H9 (cell line): Measurements from ENCODE around the gene ETV6. TPM values are rescaled to one million over a fixed set of nuclear protein-coding genes. Genes with fewer than 3 reads are reported as not detected.

Experiments
- DNase-seq: peaks from one replicate; pipeline ENCODE4 v3.0.0-alpha.2; 2017
- H2AFZ ChIP-seq: one replicate; pipeline ENCODE4 v1.6.1; 2013; ENCODE audit warnings: mild to moderate bottlenecking, low read length, control low read depth, moderate library complexity
- H2AK5ac ChIP-seq: 2 replicates; pipeline ENCODE4 v1.6.1; 2013; ENCODE audit warnings: low read length, control low read depth, mixed read lengths; ENCODE audit not compliant: insufficient read length
- H2BK120ac ChIP-seq: one replicate; pipeline ENCODE4 v1.6.1; 2013; ENCODE audit warnings: low read depth, mild to moderate bottlenecking, low read length, control low read depth, inconsistent platforms; ENCODE audit not compliant: poor library complexity, severe bottlenecking
- H2BK12ac ChIP-seq: 2 replicates; pipeline ENCODE4 v1.6.1; 2013; ENCODE audit warnings: low read length, control low read depth, mixed read lengths, low read depth; ENCODE audit not compliant: insufficient read length
- H2BK15ac ChIP-seq: 2 replicates; pipeline ENCODE4 v1.6.1; 2013; ENCODE audit warnings: low read depth, low read length, control low read depth
- H2BK20ac ChIP-seq: one replicate; pipeline ENCODE4 v1.6.1; 2013; ENCODE audit warnings: low read depth, mild to moderate bottlenecking, low read length, control low read depth, inconsistent platforms; ENCODE audit not compliant: poor library complexity, severe bottlenecking
- H2BK5ac ChIP-seq: 2 replicates; pipeline ENCODE4 v1.6.1; 2013; ENCODE audit warnings: low read length, control low read depth, mixed read lengths; ENCODE audit not compliant: insufficient read length
- H3K14ac ChIP-seq: 2 replicates; pipeline ENCODE4 v1.6.1; 2013; ENCODE audit warnings: low read length, control low read depth; ENCODE audit not compliant: insufficient read depth
- H3K18ac ChIP-seq: 2 replicates; pipeline ENCODE4 v1.6.1; 2013; ENCODE audit warnings: low read depth, mild to moderate bottlenecking, mixed read lengths, low read length, control low read depth; ENCODE audit not compliant: insufficient read length
- H3K23ac ChIP-seq: 2 replicates; pipeline ENCODE4 v1.6.1; 2013; ENCODE audit warnings: low read length, control low read depth, mixed read lengths, low read depth; ENCODE audit not compliant: insufficient read length
- H3K23me2 ChIP-seq: 2 replicates; pipeline ENCODE4 v1.6.1; 2013; ENCODE audit warnings: low read depth, mild to moderate bottlenecking, mixed read lengths, low read length, control low read depth; ENCODE audit not compliant: insufficient read length, poor library complexity, severe bottlenecking
- H3K27ac ChIP-seq: 2 replicates; pipeline ENCODE4 v1.5.1; 2013; ENCODE audit warnings: low read length, control low read depth, mixed read lengths, low read depth; ENCODE audit not compliant: insufficient read length
- H3K27me3 ChIP-seq: 2 replicates; pipeline ENCODE4 v1.6.1; 2013; ENCODE audit warnings: low read length, control low read depth, inconsistent platforms; ENCODE audit not compliant: insufficient read depth
- H3K4ac ChIP-seq: 2 replicates; pipeline ENCODE4 v1.6.1; 2013; ENCODE audit warnings: low read depth, mild to moderate bottlenecking, control low read depth, inconsistent platforms, low read length, moderate library complexity
- H3K4me1 ChIP-seq: 2 replicates; pipeline ENCODE4 v1.6.1; 2013; ENCODE audit warnings: low read length, control low read depth, inconsistent platforms; ENCODE audit not compliant: insufficient read depth
- H3K4me2 ChIP-seq: 2 replicates; pipeline ENCODE4 v1.6.1; 2013; ENCODE audit warnings: low read length, control low read depth, mixed read lengths; ENCODE audit not compliant: insufficient read length, insufficient read depth
- H3K56ac ChIP-seq: 2 replicates; pipeline ENCODE4 v1.6.1; 2013; ENCODE audit warnings: low read depth, mild to moderate bottlenecking, mixed read lengths, low read length, control low read depth; ENCODE audit not compliant: insufficient read length
- H3K79me1 ChIP-seq: 2 replicates; pipeline ENCODE4 v1.6.1; 2013; ENCODE audit warnings: low read depth, mild to moderate bottlenecking, moderate library complexity, low read length, control low read depth, inconsistent platforms; ENCODE audit not compliant: insufficient read depth, poor library complexity, severe bottlenecking
- H3K79me2 ChIP-seq: 2 replicates; pipeline ENCODE4 v1.6.1; 2013; ENCODE audit warnings: low read length, control low read depth, inconsistent platforms; ENCODE audit not compliant: insufficient read depth
- H3K9ac ChIP-seq: 2 replicates; pipeline ENCODE4 v1.6.1; 2013; ENCODE audit warnings: low read length, control low read depth, mixed read lengths; ENCODE audit not compliant: insufficient read length; ENCODE audit errors: extremely low read depth
- H3K9me3 ChIP-seq: one replicate; pipeline ENCODE4 v1.6.1; 2013; ENCODE audit warnings: low read depth, low read length, inconsistent platforms; ENCODE audit not compliant: control insufficient read depth
- H3T11ph ChIP-seq: one replicate; pipeline ENCODE4 v1.6.1; 2013; ENCODE audit warnings: mild to moderate bottlenecking, low read length, control low read depth, inconsistent platforms
- H4K20me1 ChIP-seq: one replicate; pipeline ENCODE4 v1.6.1; 2013; ENCODE audit not compliant: control insufficient read depth, insufficient read length, insufficient read depth
- H4K5ac ChIP-seq: 2 replicates; pipeline ENCODE4 v1.6.1; 2013; ENCODE audit warnings: low read depth, mild to moderate bottlenecking, mixed read lengths, low read length, control low read depth; ENCODE audit not compliant: insufficient read length
- H4K8ac ChIP-seq: replicated peaks from 2 replicates; pipeline ENCODE4 v1.6.1; 2013; ENCODE audit warnings: low read length, control low read depth, mixed read lengths, low read depth; ENCODE audit not compliant: insufficient read length
- H4K91ac ChIP-seq: 2 replicates; pipeline ENCODE4 v1.6.1; 2013; ENCODE audit warnings: low read depth, mild to moderate bottlenecking, moderate library complexity, mixed read lengths, low read length, control low read depth; ENCODE audit not compliant: insufficient read length
- H3K27ac Mint-ChIP-seq, 3 experiments: 2 replicates in 2 of 3; 3 replicates in 1 of 3; pipeline ENCODE4 v1.8.0; 2020 to 2021; ENCODE audit warnings: mixed read lengths in 3 of 3, mild to moderate bottlenecking in 1 of 3, moderate library complexity in 1 of 3
- H3K27me3 Mint-ChIP-seq: 2 replicates; pipeline ENCODE4 v1.8.0; 2021; ENCODE audit warnings: low read depth, mild to moderate bottlenecking, moderate library complexity, mixed read lengths
- H3K36me3 Mint-ChIP-seq, 3 experiments: 2 replicates in 2 of 3; 3 replicates in 1 of 3; pipeline ENCODE4 v1.8.0; 2020 to 2021; ENCODE audit warnings: low read depth in 3 of 3, mixed read lengths in 3 of 3; ENCODE audit not compliant: insufficient read depth in 1 of 3
- H3K4me1 Mint-ChIP-seq, 2 experiments: 2 replicates each; pipeline ENCODE4 v1.8.0; 2020; ENCODE audit warnings: mixed read lengths in 2 of 2
- H3K4me3 Mint-ChIP-seq, 2 experiments: 2 replicates in 1 of 2; 3 replicates in 1 of 2; pipeline ENCODE4 v1.8.0; 2020 to 2021; ENCODE audit warnings: mild to moderate bottlenecking in 2 of 2, mixed read lengths in 2 of 2, moderate library complexity in 1 of 2
- H3K9me3 Mint-ChIP-seq, 2 experiments: 2 replicates in 1 of 2; 3 replicates in 1 of 2; pipeline ENCODE4 v1.8.0; 2020; ENCODE audit warnings: mild to moderate bottlenecking in 2 of 2, mixed read lengths in 2 of 2, moderate library complexity in 1 of 2
- CTCF ChIP-seq: fragments of 200-600 bp; sonication (generic); conservative IDR thresholded peaks from 3 replicates; pipeline ENCODE4 v1.8.0; 2021; ENCODE audit warnings: antibody characterized with exemption, mild to moderate bottlenecking
- WGBS: extraction: QIAGEN DNeasy Blood & Tissue Kit; methylation state at CpG from one replicate; pipeline ENCODE4 v1.1.7; 2013; ENCODE audit warnings: missing lambda C conversion rate, low lambda C conversion rate, mixed read lengths; ENCODE audit not compliant: insufficient read length; ENCODE audit errors: extremely low coverage; 5-methylcytosine and 5-hydroxymethylcytosine counted together
- total RNA-seq: library from RNA; stranded (reverse); gene quantifications from 2 replicates; pipeline ENCODE4 v1.2.1, GENCODE V29; 2021

ETV6 gene
- total RNA-seq, 1 experiment from 2014 or later: 28.7 TPM

GRCh38 chr12:11703378-11703777 lies 53.9 kb downstream of the ETV6 start:
- Histone ChIP-seq H2BK15ac (no peak overlapping the region), H3K23me2 (no peaks in the 10 kb centered on the region), H3K14ac (no peak overlapping the region), H4K91ac (no peak overlapping the region), H4K5ac (no peak overlapping the region), H3K4ac (no peak overlapping the region), H4K20me1 (no peaks in the 10 kb centered on the region), H3K27ac (no peak overlapping the region), H2BK120ac (no peak overlapping the region), H3K79me2 (no peaks in the 10 kb centered on the region; the same call in 1 of the 2 replicates), H3T11ph (no peak overlapping the region), H3K79me1 (no peaks in the 10 kb centered on the region), H2AFZ (no peak overlapping the region), H4K8ac (no peak overlapping the region), H3K18ac (no peak overlapping the region), H3K27me3 (no peaks in the 10 kb centered on the region), H3K9me3 (no peaks in the 10 kb centered on the region), H3K56ac (no peak overlapping the region), H2BK12ac (no peak overlapping the region), H3K4me2 (no peak overlapping the region), H2AK5ac (no peak overlapping the region), H3K9ac (no peak overlapping the region), H3K4me1 (peaks cover 5% of the 10 kb centered on the region; the same call in 1 of the 2 replicates), H2BK20ac (no peak overlapping the region), H3K23ac (no peak overlapping the region), H2BK5ac (no peak overlapping the region)
- H3K27ac Mint-ChIP-seq: no peak overlapping the region
- no peaks in the 10 kb centered on the region for H3K27me3 Mint-ChIP-seq
- no peaks in the 10 kb centered on the region for H3K9me3 Mint-ChIP-seq
- no peak for DNase-seq
- H3K36me3 Mint-ChIP-seq: peaks cover 0 to 3% (median 3%) of the 10 kb centered on the region in 3 experiments; a peak in 2 of 7 replicates
- no peak overlapping the region for H3K4me3 Mint-ChIP-seq
- no peak for TF ChIP-seq CTCF
- peaks cover 28 to 34% of the 10 kb centered on the region in 2 experiments for H3K4me1 Mint-ChIP-seq
- no CpG with 5 or more reads among the region's 4 CpGs for WGBS
